DMS79 (cell line): ENCODE measurements around the gene SENP8.
A peak's percentile ranks its signal among the peaks of the same experiment; 100 is the strongest.

Source experiments
- DNase-seq: peaks from one replicate; lab custom pipeline; 2025; lab: John Stamatoyannopoulos, UW

SENP8 gene

GRCh38 chr15:72113347-72114031, 4.7 kb upstream of the SENP8 start:
- no peak for DNase-seq

- DNase-seq: no peak
Observed at GRCh38 chr15:72116731-72117485, 1.3 kb upstream of the SENP8 start.

DNA sequence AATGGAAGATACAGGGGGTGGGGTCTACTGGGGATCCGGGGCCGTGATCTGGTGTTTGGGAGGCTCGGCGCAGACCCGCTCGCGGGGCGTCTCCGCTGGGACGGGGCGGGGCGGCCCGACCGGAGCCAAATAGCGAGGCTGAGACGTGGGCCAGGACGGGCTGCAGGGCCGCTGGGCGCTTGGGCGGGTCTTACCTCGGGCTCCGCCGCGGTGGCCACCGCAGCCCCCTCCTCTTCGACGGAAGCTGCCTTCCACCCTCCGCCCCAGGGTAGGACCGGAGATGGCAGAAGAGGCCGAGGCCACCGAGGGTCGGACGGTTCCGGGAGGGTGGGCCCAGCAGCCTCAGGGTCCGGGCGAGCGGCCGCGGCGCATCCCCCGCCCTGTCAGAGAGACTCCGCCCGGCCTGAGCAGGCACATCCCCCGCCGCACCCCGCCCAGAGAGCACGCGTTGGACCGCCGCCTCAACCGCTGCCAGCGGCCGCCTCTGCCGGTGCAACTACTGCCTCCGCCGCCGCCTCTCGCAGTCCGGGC, 652 bp upstream of the SENP8 start:
- no peak for DNase-seq

DNA sequence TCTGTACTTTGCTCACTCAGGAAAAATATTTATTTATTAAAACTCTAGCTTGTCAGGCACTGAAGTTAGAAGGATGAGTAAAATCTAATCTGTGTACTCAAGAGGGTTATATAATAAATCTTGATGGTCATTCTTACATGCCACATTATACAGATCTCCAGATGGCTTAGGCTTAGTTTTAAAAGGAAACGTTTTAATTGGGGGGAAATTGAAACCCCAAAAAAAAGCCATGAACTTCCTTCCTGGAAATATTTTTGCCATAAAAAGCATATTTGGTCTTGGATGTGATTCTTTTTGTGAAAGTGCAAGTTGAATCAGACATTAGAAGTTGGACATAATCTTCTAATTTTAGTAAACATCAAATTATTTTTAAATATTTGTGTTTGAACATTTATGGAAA, 6.0 kb downstream of the SENP8 start:
- no peak for DNase-seq

- no peak for DNase-seq
Observed at GRCh38 chr15:72127724-72128322, 9.6 kb downstream of the SENP8 start.

DNA sequence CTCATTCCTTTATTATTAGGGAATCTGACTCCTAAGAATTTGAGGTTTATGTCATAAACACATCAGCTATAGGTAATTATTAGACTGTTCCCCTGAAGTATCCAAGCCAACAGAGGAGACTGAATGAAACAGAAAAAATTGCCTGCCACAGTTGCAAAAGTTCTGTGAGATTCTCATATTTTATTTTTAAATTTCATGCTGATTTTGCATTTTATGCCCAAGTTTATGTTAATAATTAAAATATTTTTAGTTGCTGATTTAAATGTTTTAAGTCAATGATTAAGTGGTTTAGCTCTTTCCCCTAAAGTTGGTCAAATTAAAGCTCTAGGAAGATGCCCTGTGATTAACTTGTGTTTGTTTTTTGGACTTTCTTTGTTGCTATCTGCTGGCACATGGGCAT, 10.2 kb downstream of the SENP8 start:
- no peak for DNase-seq

DNA sequence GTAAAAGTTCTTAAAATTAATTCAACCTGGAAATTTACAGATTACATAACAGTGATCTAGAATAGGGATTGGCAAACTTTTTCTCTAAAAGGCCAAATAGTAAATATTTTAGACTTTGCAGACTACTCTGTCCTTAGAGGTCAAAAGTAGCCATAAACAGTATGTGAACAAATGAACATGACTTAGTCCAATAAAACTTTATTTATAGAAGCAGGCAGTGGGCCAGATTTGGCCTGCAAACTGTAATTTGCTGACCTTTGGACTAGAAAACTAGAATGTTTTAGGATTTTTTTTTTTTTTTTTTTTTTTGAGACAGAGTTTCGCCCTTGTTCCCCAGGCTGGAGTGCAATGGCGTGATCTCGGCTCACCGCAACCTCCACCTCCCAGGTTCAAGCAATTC, 12.1 kb downstream of the SENP8 start:
- no peak for DNase-seq

- DNase-seq: no peak
Observed at GRCh38 chr15:72131922-72132321, 13.7 kb downstream of the SENP8 start.

DNA sequence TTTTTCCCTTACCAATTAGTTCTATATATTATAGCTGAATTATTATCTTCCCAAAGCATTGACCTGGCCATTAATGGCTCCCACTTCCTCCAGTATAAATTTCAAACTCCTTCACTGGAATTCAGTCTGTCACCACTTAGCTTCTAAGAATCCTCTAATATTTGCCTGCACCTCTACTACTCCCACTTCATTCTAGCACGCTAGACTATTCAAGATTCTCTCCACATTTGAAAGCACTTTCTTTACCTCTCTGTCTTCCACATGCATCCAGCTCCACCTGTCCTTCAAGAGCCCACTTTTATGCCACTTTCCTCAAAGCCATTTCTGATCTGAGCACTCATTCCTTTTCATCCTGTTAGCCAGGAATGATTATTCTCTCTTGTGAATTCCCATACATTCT, 15.0 kb downstream of the SENP8 start:
- peak; percentile 22 for DNase-seq

- no peak for DNase-seq
Observed at GRCh38 chr15:72135719-72136118, 17.5 kb downstream of the SENP8 start.

DNA sequence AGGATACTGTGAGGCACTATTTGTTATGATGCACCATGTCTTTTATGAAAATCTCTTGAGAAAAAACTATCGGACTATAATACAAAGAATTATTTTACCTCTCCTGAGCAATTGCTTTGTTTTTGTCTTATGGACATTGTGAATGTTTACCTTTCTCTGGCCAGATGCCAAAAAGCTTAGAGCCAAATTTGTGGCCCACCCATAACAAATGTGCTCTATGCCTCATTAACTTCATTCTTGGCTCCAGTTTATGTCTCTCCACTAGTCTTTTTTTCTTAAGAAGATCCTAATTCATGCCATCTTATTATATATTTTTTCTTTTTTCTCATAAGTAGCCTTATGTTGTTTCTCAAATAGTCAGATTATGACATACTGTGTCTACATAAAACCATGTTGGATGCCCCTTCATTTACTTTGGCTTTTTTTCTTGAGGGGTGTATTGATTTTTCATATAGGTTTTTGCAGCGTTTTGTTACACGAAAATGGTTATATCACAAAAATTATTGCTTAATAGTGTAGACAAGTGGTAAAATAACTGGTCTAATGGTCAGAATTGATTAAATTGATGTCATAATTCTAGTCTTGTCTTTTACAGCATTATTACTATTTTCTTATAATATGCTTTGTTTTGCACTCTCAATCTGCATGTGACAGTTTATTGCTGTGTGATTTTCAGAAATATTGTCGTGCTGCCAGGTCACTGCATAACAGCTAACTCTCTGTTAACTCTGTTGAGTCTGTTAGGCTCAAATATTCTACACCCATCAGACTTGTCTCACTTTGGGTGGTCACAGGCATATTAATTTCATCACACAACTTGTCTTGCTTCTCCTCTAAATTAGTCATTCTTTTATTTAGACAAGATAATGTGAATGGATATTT, 18.2 kb downstream of the SENP8 start:
- peak; percentile 24 for DNase-seq

DNA sequence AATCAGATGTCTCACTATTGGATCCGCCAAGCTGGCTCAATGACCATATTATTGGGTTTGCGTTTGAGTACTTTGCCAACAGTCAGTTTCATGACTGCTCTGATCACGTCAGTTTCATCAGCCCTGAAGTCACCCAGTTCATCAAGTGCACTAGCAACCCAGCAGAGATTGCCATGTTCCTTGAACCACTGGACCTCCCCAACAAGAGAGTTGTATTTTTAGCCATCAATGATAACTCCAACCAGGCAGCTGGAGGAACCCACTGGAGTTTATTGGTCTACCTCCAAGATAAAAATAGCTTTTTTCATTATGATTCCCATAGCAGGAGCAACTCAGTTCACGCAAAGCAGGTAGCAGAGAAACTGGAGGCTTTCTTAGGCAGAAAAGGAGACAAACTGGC, 21.5 kb downstream of the SENP8 start:
- DNase-seq: no peak

DNA sequence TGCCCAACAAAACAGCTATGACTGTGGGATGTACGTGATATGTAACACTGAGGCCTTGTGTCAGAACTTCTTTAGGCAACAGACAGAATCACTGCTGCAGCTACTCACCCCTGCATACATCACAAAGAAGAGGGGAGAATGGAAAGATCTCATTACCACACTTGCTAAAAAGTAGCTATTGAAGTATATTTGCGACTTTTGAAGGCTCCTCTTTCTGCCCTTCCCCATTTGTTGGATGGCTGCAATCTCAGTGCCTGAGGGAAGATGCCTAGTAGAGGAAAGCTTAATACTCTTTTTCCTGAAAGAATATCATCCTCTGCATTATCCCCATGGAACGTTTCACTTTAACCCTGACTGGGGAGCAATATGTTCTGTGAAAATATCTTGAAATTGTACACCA, 21.9 kb downstream of the SENP8 start:
- DNase-seq: no peak

DNA sequence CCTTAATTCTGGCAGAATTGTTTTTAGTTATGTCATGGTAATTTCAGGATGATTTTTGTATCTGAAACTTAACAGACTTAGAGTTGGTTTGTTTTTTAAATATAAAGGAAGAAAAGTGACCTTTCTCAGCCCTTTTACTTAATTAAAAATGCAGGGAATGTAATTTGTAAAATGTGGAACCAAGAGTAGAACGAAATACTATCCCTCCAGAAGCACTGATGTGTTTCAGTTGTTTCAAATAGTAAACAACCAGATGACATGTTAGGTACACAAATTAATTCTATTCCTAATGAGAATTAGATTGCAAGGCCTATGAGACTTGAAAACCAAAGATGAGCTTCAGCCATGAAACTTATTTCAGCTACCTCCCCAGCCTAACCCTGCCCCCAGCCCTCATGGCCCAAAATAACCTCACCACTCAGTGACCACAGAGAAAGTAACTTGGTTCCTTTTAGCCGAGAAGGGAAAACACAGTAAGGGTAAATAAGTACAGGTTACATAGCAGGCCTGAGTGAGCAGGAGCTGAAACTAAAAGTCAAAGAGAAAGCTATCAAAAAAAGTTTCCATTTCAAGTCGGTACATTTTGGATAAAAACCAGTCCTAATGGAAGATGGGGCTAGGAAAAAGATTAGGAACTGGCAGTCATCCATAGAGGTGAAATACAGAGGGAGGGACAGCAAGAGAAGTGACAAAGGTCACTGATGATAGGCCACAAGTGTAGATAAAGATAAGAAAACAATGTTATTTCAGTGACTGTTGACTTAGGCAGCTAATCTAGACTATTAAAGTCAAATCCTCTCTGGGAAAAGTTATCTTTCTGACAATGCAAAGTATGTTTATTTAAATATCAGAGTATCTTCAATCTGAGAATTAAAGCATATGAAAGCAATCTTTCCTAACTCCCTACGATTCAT, 23.2 kb downstream of the SENP8 start:
- DNase-seq: no peak

DNA sequence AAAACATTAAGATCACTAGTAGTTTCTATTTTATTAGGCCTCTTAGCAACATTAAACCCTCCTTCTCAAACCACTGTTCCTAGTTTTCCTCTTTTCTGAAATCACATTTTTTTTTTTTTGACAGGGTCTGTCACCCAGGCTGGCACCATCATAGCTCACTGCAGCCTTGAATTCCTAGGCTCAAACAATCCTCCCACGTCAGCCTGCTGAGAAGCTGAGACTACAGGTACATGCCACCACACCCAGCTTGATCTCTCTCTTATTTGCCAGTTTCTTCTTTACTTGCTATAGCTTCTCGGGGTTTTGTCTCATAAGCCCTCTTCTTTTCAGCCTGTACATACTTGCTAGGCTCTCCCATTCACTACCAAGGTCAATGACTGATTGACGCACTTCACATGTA, 28.0 kb downstream of the SENP8 start:
- DNase-seq: no peak

- no peak for DNase-seq
Observed at GRCh38 chr15:72146934-72147333, 28.7 kb downstream of the SENP8 start.

DNA sequence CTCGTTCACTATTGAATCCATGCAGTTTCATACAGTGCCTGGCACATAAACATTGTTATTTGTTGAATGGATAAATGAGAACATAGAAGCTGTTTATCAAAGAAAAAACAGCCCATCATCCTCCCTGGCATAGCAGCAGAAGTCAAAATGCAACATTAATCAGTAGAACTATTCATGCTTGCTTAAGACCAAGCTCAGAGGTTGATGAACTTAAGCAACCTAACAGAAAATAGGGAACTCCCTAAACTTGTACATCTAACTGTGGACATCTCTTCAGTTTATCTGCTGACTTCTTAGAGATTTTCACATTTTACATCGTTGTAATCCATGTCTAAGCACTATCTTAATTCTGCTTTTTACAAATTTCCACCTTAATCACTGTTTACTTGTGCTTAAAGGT, 29.2 kb downstream of the SENP8 start:
- no peak for DNase-seq

- DNase-seq: no peak
Observed at GRCh38 chr15:72153269-72154000, 35.2 kb downstream of the SENP8 start.

DNA sequence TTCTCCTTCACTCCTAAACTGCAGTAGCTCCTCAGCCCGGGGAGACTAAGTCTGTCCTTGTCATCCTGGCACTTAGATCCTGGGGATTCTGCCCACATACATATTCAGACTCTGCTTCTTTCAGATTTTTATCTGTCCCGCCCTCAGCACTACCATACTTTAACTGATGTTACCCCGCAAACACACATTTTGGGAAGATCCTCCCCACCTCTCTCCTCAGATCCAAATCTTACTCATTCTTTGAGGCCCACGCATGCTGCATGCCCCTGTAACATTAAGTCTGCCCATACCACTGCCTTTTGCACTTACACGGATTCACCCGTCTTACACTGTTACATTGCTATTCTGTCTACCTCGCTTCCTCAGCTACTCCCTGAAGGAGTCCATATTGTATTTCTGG, 36.1 kb downstream of the SENP8 start:
- no peak for DNase-seq

DNA sequence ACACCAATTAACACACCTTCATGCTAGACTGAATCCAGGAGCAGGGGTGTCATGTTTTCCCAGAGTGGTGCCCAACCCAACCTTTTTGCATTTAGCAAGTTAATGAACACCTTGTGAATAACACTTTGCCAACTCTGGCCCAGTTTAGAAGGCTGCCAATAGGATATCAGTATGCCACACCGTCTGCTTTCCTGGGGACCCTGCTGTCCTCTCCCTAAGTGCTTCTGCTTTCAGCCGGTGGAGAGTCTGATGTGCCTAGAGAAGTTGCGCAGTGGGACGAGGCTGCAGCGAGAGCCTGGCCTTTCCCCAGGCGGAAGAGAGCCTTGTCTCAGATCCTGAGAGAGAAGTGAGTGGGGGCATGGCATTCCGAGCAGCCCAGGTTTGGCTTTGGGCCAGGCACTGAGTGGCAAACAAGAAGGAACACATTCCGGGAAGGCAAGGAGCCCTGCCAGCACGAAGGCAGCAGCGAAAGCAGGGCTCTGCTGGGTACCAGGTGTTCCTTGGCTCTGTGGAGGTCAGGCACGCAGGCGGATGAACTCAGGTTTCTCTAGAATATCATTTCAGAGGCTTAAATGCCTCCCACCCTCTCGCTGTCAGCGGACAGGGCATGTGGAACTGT, 36.9 kb downstream of the SENP8 start:
- peak; percentile 75 for DNase-seq
